ENCODE measurements around the gene NPHP1. TPM values are rescaled to one million over a fixed set of nuclear protein-coding genes. Genes with fewer than 3 reads are reported as not detected.

The NPHP1 gene
- total and polyA plus RNA-seq, 2 of the 4 experiments (the other 2 are of a cell fraction), result 1.8 to 2.5 TPM

DNA sequence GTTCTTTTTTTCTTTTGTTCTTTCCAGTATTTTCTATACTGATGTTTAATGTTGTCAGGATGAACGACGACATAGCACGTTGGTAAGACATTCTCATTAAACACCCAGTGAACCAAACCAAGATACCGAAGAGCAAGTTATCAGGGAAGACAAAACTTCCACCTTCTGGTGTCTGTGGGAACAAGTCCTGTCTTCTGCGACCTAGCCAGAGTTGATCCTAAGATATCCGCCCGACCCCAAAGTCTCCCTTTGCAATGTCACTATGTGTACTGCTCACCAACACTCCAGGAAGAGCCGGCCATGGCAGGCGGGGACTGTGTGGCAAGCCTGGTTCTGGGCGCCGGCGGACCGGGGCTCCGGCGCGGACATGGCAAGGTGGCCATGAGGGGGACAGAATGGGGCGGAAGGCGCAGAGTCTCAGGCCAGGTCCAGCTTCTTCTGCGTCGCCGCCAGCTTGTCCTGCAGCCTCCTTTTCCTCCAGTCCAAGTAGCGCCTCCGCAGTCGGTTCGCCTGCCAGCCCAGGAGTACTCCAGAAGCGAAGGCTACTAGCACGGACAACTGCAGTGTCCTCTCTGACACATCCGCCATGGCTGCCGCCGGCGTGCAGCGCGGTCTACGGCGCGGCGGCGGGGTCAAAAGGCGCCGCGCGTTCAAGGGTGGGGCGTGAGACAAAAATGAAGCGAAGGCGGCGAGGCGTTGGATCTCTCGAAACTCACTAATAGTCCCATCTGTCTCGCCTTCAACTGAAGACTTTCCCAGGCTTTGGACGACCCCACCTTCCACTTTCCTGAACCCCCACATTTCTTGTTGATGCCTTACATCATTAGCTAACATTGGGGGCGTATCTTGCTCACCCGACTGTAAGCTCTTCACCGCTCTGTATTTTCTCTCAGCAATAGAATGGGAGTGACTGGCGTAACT, 7.4 kb upstream of the NPHP1 start, which contains the start of gene MTLN:
Gene MTLN (minus strand): TSS at position 610 of the 921 bp plus-strand sequence. CDS start 22 bp downstream, at position 588.
- H3K4me3 ChIP-seq (ENCODE audit: insufficient read depth, low read depth, low read length), result peak within 1 kb of the TSS; percentile 88
- in situ Hi-C loops (cut with MboI; ENCODE audit: low sequenced_read_pairs) (no loop called here), intact Hi-C loops (cut with micrococcal nuclease) (no loop called here), dilution Hi-C loops (cut with HindIII; ENCODE audit: low sequenced_read_pairs, unreplicated experiment) (no loop called here)
- peak within 1 kb of the TSS; percentile 95 for H3K9ac ChIP-seq (ENCODE audit: low read depth, low read length)
- H2BK20ac ChIP-seq (ENCODE audit: low read depth, low read length), result peak within 1 kb of the TSS; percentile 55
- ChIA-PET POLR2A (ENCODE audit: unreplicated experiment) (interaction anchor here (0.5 to 0.6 kb wide), 2 partner anchors 15 to 623 kb away, joined by 3 read pairs; no protein-coding TSS in a partner anchor), CTCF (interaction anchor here (0.6 kb wide), 1 partner anchor 11 kb away, joined by 3 read pairs; no protein-coding TSS in a partner anchor)
- peaks cover 3% of the 10 kb centered on the region; the same call in 1 of the 2 replicates for H3K9me1 ChIP-seq (ENCODE audit: insufficient read depth, low read length)
- peak within 1 kb of the TSS; percentile 98 for H4K5ac ChIP-seq (ENCODE audit: low read depth, low read length)
- peak; percentile 98 for ATAC-seq (ENCODE audit: low read depth)
- H2BK5ac ChIP-seq (ENCODE audit: low read depth, low read length, poor library complexity, severe bottlenecking), result peak within 1 kb of the TSS; percentile 75
- peak within 1 kb of the TSS; percentile 88 for H3K27ac ChIP-seq (ENCODE audit: insufficient read depth, low read length)
- BruUV-seq (replicated peaks), result no TSS peak
- H2BK15ac ChIP-seq (ENCODE audit: low read depth, low read length), result peak within 1 kb of the TSS; percentile 98; the same call in 2 of the 3 replicates
- H4K91ac ChIP-seq (ENCODE audit: insufficient read depth, low read depth, low read length), result peak within 1 kb of the TSS; percentile 88
- H2BK120ac ChIP-seq (ENCODE audit: low read depth, low read length), result peak within 1 kb of the TSS; percentile 85
- H3K4me1 ChIP-seq (ENCODE audit: control insufficient read depth, insufficient read depth, low read length), result no peaks in the 10 kb centered on the region; the same call in 1 of the 2 replicates
- WGBS, 2 experiments (ENCODE audit: extremely low coverage in 2 of 2, insufficient read length in 1 of 2), result 2% methylated on average over 11 of the region's 54 CpGs; no CpG with 5 or more reads in 1 of the 2 experiments
- peak within 1 kb of the TSS; percentile 88 for H3K4ac ChIP-seq (ENCODE audit: low read depth, low read length)
- peak within 1 kb of the TSS; percentile 99 for H2AFZ ChIP-seq (replicated peaks; ENCODE audit: low read length, poor library complexity)
- DNase-seq, result peak; percentile 66
- H3K79me1 ChIP-seq (ENCODE audit: low read depth in 1 of 2, low read length in 2 of 2), result peaks cover 5 to 23% of the 10 kb centered on the region in 2 experiments
- H3K27me3 ChIP-seq (ENCODE audit: control insufficient read depth, insufficient read depth, low read length), result peaks cover 13% of the 10 kb centered on the region
- peak within 1 kb of the TSS; percentile 84 to 91 for H4K8ac ChIP-seq (ENCODE audit: low read depth in 2 of 2, low read length in 2 of 2)
- peak within 1 kb of the TSS; percentile 90 for H3K14ac ChIP-seq (replicated peaks; ENCODE audit: low read depth, low read length)
- H2AK9ac ChIP-seq (replicated peaks; ENCODE audit: low read depth, low read length, poor library complexity), result peak within 1 kb of the TSS; percentile 84
- TF ChIP-seq BHLHE40 (IDR thresholded peaks at IDR 0.05; ENCODE audit: low read depth, low read length), result peak; percentile 77
- no peak for TF ChIP-seq RAD21 (IDR thresholded peaks at IDR 0.05; ENCODE audit: low read length)
- no peak for TF ChIP-seq RCOR1 (IDR thresholded peaks at IDR 0.05; ENCODE audit: insufficient replicate concordance, low read length)
- TF ChIP-seq SMC3 (IDR thresholded peaks at IDR 0.05; ENCODE audit: low read depth, low read length), result no peak
- TF ChIP-seq MXI1 (IDR thresholded peaks at IDR 0.05; ENCODE audit: borderline replicate concordance, low read depth, low read length), result peak; percentile 89
- TF ChIP-seq, protein P1, sequence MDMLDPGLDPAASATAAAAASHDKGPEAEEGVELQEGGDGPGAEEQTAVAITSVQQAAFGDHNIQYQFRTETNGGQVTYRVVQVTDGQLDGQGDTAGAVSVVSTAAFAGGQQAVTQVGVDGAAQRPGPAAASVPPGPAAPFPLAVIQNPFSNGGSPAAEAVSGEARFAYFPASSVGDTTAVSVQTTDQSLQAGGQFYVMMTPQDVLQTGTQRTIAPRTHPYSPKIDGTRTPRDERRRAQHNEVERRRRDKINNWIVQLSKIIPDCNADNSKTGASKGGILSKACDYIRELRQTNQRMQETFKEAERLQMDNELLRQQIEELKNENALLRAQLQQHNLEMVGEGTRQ (IDR thresholded peaks at IDR 0.05; ENCODE audit: low read depth, low read length), result no peak
- no peak for TF ChIP-seq CHD1 (IDR thresholded peaks at IDR 0.05; ENCODE audit: low read depth, low read length)
- peak; percentile 80 for TF ChIP-seq MAZ (IDR thresholded peaks at IDR 0.05; ENCODE audit: borderline replicate concordance, low read depth, low read length)
- TF ChIP-seq FOS (IDR thresholded peaks at IDR 0.05; ENCODE audit: low read depth, low read length), result no peak
- TF ChIP-seq, protein P2, sequence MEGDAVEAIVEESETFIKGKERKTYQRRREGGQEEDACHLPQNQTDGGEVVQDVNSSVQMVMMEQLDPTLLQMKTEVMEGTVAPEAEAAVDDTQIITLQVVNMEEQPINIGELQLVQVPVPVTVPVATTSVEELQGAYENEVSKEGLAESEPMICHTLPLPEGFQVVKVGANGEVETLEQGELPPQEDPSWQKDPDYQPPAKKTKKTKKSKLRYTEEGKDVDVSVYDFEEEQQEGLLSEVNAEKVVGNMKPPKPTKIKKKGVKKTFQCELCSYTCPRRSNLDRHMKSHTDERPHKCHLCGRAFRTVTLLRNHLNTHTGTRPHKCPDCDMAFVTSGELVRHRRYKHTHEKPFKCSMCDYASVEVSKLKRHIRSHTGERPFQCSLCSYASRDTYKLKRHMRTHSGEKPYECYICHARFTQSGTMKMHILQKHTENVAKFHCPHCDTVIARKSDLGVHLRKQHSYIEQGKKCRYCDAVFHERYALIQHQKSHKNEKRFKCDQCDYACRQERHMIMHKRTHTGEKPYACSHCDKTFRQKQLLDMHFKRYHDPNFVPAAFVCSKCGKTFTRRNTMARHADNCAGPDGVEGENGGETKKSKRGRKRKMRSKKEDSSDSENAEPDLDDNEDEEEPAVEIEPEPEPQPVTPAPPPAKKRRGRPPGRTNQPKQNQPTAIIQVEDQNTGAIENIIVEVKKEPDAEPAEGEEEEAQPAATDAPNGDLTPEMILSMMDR (conservative IDR thresholded peaks at IDR 0.05; ENCODE audit: low read depth, low read length), result no peak
- peak; percentile 54; the same call in 1 of the 2 replicates for TF ChIP-seq POLR2A (IDR thresholded peaks at IDR 0.05; ENCODE audit: low read depth, low read length)
- H2AK5ac ChIP-seq (ENCODE audit: low read depth, low read length), result peak within 1 kb of the TSS; percentile 6; the same call in 1 of the 2 replicates
- peak within 1 kb of the TSS; percentile 90 for H3K23ac ChIP-seq (ENCODE audit: low read depth, low read length)
- peaks cover 2% of the 10 kb centered on the region for H3K36me3 ChIP-seq (ENCODE audit: control insufficient read depth, insufficient read depth, low read length)
- H3K56ac ChIP-seq (ENCODE audit: extremely low read depth, insufficient read depth, low read length), result peak within 1 kb of the TSS; percentile 93
- peak within 1 kb of the TSS; percentile 78 for H3K18ac ChIP-seq (ENCODE audit: low read depth, low read length)
- no peaks in the 10 kb centered on the region for H3K9me3 ChIP-seq (ENCODE audit: control insufficient read depth, insufficient read depth, low read length)
- H3K4me2 ChIP-seq (ENCODE audit: low read depth, low read length), result peak within 1 kb of the TSS; percentile 100
- H4K20me1 ChIP-seq (ENCODE audit: insufficient read depth, low read length), result no peaks in the 10 kb centered on the region
